HFFc6 (cell line): ENCODE measurements around the gene LENG9. TPM values are rescaled to one million over a fixed set of nuclear protein-coding genes. Genes with fewer than 3 reads are reported as not detected.

Source experiments
- DNase-seq: peaks from one replicate; pipeline ENCODE4 v3.0.0-alpha.2; 2018
- H3K27ac Mint-ChIP-seq: 2 replicates; pipeline ENCODE4 v1.8.0; 2020; ENCODE audit warnings: mild to moderate bottlenecking, mixed read lengths
- H3K27me3 Mint-ChIP-seq: 2 replicates; pipeline ENCODE4 v1.8.0; 2021; ENCODE audit warnings: mild to moderate bottlenecking, moderate library complexity, mixed read lengths; ENCODE audit not compliant: insufficient read depth
- H3K36me3 Mint-ChIP-seq: 2 replicates; pipeline ENCODE4 v1.8.0; 2021; ENCODE audit warnings: low read depth, mixed read lengths
- H3K4me1 Mint-ChIP-seq: 2 replicates; pipeline ENCODE4 v1.8.0; 2020; ENCODE audit warnings: low read depth, mixed read lengths
- H3K4me3 Mint-ChIP-seq: 2 replicates; pipeline ENCODE4 v1.8.0; 2020; ENCODE audit warnings: mild to moderate bottlenecking, moderate library complexity, mixed read lengths
- H3K9me3 Mint-ChIP-seq: 2 replicates; pipeline ENCODE4 v1.8.0; 2020; ENCODE audit warnings: mild to moderate bottlenecking, mixed read lengths
- total RNA-seq, 6 experiments: library from RNA; stranded (reverse); fragmentation: NEBNext Ultra II Directional; extraction: Animal tissue kit (Norgen Biotek cat#: 25700); gene quantifications; 2 replicates in 1 of 6; 3 replicates in 5 of 6; pipeline ENCODE4 v1.2.3, GENCODE V29; 2021
- TF ChIP-seq, protein P1 (sequence below): fragments of 200-600 bp; sonication (generic); IDR thresholded peaks from 2 replicates; pipeline ENCODE4 v1.5.0; 2021; ENCODE audit warnings: antibody characterized with exemption, mild to moderate bottlenecking

Gene LENG9
- total RNA-seq, 6 experiments from 2014 or later: 3.0 to 4.0 (median 3.6) TPM

DNA sequence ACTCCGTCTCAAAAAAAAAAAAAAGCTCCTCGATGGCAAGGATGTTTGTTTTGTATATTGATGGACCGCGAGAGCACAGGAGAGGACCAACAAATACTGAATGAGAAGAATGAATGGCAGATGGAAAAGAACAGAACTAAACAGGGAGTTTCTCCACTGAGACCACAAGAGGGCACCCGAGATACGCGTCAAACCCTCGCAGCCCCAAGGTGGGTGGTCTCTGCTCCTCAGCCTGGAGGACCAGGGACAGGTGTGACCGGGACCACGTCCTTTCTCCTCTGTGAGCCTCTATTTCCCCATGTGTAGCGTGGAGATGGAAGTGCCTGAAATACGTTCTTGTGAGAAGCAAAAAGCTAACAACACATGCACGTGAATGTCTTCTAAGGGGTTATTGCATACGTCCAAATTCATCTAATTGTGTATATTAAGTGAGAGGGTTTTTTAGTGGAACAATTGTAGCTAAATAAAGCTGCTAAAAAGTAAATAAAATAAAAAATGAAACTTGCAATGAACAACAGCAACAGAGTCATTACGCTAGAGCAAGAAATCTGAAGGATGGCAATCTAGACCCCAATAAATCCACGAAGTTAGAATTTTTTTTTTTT is 17.9 kb upstream of the LENG9 start:
- Mint-ChIP-seq H3K36me3 (no peaks in the 10 kb centered on the region), H3K27ac (no peak overlapping the region), H3K27me3 (peaks cover 13% of the 10 kb centered on the region), H3K9me3 (no peaks in the 10 kb centered on the region), H3K4me3 (no peak overlapping the region), H3K4me1 (no peaks in the 10 kb centered on the region; the same call in 1 of the 2 replicates)
- TF ChIP-seq, protein P1, sequence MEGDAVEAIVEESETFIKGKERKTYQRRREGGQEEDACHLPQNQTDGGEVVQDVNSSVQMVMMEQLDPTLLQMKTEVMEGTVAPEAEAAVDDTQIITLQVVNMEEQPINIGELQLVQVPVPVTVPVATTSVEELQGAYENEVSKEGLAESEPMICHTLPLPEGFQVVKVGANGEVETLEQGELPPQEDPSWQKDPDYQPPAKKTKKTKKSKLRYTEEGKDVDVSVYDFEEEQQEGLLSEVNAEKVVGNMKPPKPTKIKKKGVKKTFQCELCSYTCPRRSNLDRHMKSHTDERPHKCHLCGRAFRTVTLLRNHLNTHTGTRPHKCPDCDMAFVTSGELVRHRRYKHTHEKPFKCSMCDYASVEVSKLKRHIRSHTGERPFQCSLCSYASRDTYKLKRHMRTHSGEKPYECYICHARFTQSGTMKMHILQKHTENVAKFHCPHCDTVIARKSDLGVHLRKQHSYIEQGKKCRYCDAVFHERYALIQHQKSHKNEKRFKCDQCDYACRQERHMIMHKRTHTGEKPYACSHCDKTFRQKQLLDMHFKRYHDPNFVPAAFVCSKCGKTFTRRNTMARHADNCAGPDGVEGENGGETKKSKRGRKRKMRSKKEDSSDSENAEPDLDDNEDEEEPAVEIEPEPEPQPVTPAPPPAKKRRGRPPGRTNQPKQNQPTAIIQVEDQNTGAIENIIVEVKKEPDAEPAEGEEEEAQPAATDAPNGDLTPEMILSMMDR: peak; percentile 82
- DNase-seq: no peak

DNA sequence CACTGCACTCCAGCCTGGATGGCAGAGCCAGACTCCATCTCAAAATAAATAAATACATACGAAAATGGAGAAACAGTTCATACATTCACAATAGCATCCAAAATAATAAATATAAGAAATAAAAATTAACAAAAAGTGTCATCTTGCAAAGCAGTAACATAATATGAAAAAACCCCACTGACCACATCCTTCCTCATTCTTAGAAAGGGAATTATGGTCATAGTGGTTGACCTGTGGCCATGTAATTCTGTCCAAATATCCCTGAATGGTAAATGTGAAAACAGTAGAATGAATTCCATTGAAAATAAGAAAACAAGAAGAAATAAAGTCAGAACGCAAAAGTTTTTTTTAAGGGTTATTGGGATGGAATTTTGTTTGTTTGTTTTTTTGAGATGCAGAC is 16.5 kb upstream of the LENG9 start:
- Mint-ChIP-seq H3K4me3 (no peak overlapping the region), H3K27me3 (peaks cover 10% of the 10 kb centered on the region), H3K9me3 (no peaks in the 10 kb centered on the region)

DNA sequence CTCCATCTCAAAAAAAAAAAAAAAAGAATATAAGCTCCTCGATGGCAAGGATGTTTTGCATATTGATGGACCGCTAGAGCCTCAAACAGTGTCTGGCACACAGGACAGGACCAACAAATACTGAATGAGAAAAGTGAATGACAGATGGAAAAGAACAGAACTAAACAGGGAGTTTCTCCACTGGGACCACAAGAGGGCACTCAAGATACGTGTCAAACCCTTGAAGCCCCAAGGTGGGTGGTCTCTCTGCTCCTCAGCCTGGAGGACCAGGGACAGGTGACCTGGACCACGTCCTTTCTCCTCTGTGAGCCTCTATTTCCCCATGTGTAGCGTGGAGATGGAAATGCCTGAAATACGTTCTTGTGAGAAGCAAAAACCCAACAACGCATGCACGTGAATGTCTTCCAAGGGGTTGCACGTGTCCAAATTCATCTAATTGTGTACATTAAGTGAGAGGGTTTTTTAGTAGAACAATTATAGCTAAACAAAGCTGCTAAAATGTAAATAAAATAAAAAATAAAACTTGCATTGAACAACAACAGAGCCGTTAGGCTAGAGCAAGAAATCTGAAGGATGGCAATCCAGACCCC is 15.2 kb upstream of the LENG9 start:
- no peaks in the 10 kb centered on the region for H3K9me3 Mint-ChIP-seq
- H3K36me3 Mint-ChIP-seq: no peaks in the 10 kb centered on the region
- TF ChIP-seq, protein P1: peak; percentile 78
- H3K27ac Mint-ChIP-seq: no peak overlapping the region
- no peak overlapping the region for H3K4me3 Mint-ChIP-seq
- H3K27me3 Mint-ChIP-seq: peaks cover 6% of the 10 kb centered on the region; the same call in 1 of the 2 replicates
- DNase-seq: no peak
- peaks cover 4% of the 10 kb centered on the region for H3K4me1 Mint-ChIP-seq

More for the DNA sequence above, 16.5 kb upstream of the LENG9 start:
- no peaks in the 10 kb centered on the region for H3K36me3 Mint-ChIP-seq
- H3K27ac Mint-ChIP-seq: no peak overlapping the region
- TF ChIP-seq, protein P1: no peak
- no peaks in the 10 kb centered on the region; the same call in 1 of the 2 replicates for H3K4me1 Mint-ChIP-seq
- no peak for DNase-seq

DNA sequence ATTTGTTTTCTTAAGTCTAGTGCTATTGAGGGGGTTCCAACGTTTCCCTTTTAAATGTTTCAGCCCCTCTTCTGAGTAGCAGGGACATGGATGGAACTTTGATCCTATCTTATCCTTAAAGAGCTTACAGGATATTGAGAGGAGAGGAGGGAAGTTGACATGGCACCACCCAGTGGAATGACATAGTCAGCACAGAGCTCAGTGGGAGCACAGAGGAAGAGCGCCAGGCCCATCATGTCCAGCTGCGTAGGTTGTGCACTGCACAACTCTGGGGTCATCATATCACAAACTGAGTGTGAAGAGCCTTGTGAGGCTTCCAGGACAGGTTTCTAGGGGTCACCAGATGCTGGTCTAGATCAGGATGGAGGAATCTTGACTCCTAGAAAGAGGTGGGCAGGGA is 14.1 kb upstream of the LENG9 start:
- no peaks in the 10 kb centered on the region for H3K9me3 Mint-ChIP-seq

DNA sequence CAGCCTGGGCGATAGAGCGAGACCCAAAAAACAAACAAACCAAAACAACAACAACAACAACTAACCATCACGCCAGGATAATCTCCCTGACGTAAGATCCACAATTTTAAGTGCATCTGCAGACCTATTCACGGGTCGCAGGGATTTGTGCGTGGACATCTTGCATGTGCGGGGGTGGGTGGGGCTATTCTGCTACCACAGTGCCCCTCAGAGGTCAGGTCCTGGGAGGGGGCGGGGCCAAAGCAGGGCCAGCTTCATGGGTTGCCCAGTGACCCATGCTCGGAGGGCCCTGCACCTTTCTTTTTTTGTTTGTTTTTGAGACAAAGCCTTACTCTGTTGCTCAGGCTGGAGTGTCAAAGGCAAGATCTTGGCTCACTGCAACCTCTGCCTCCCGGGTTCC is 12.1 kb upstream of the LENG9 start:
- H3K36me3 Mint-ChIP-seq: 0 out of 2 replicates have a peak, but pooled peaks cover under 1% of the 10 kb centered on the region
- DNase-seq: no peak
- no peaks in the 10 kb centered on the region for H3K9me3 Mint-ChIP-seq
- no peak overlapping the region for H3K27ac Mint-ChIP-seq
- peaks cover 6% of the 10 kb centered on the region; the same call in 1 of the 2 replicates for H3K27me3 Mint-ChIP-seq
- no peak overlapping the region for H3K4me3 Mint-ChIP-seq
- TF ChIP-seq, protein P1: no peak
- H3K4me1 Mint-ChIP-seq: peaks cover 14% of the 10 kb centered on the region

More for the DNA sequence above, 14.1 kb upstream of the LENG9 start:
- Mint-ChIP-seq H3K27me3 (peaks cover 6% of the 10 kb centered on the region; the same call in 1 of the 2 replicates), H3K4me3 (no peak overlapping the region), H3K36me3 (no peaks in the 10 kb centered on the region), H3K4me1 (peaks cover 12% of the 10 kb centered on the region), H3K27ac (no peak overlapping the region)
- TF ChIP-seq, protein P1: peak; percentile 48; the same call in 1 of the 2 replicates
- DNase-seq: no peak
